ENCODE data around the gene RSPH1.

RSPH1 gene

GRCh38 chr21:42544544-42544943 lies 48.5 kb upstream of the RSPH1 start:
- H3K9me3 ChIP-seq (ENCODE audit: insufficient read depth, low read depth, low read length): no peaks in the 10 kb centered on the region
- no peak for TF ChIP-seq EZH2phosphoT487 (IDR thresholded peaks at IDR 0.05; ENCODE audit: borderline replicate concordance)
- TF ChIP-seq, protein P1, sequence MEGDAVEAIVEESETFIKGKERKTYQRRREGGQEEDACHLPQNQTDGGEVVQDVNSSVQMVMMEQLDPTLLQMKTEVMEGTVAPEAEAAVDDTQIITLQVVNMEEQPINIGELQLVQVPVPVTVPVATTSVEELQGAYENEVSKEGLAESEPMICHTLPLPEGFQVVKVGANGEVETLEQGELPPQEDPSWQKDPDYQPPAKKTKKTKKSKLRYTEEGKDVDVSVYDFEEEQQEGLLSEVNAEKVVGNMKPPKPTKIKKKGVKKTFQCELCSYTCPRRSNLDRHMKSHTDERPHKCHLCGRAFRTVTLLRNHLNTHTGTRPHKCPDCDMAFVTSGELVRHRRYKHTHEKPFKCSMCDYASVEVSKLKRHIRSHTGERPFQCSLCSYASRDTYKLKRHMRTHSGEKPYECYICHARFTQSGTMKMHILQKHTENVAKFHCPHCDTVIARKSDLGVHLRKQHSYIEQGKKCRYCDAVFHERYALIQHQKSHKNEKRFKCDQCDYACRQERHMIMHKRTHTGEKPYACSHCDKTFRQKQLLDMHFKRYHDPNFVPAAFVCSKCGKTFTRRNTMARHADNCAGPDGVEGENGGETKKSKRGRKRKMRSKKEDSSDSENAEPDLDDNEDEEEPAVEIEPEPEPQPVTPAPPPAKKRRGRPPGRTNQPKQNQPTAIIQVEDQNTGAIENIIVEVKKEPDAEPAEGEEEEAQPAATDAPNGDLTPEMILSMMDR (conservative IDR thresholded peaks at IDR 0.05; ENCODE audit: low read length): no peak
- H2AFZ ChIP-seq (ENCODE audit: low read length): no peak overlapping the region
- H3K79me2 ChIP-seq (ENCODE audit: insufficient read depth, low read length): no peaks in the 10 kb centered on the region
- H3F3A ChIP-seq (ENCODE audit: low read depth): no peaks in the 10 kb centered on the region
- no peaks in the 10 kb centered on the region for H3K27me3 ChIP-seq (ENCODE audit: insufficient read depth, low read length, poor library complexity, severe bottlenecking)
- H3K9me2 ChIP-seq (replicated peaks; ENCODE audit: low read depth, low read length): no peaks in the 10 kb centered on the region
- H3K4me3 ChIP-seq (ENCODE audit: low read length, poor library complexity, severe bottlenecking): no peak overlapping the region
- peaks cover 98% of the 10 kb centered on the region; the same call in 1 of the 2 replicates for H3K36me3 ChIP-seq (ENCODE audit: insufficient read depth, low read length)
- H3K4me2 ChIP-seq (ENCODE audit: low read depth, low read length, poor library complexity, severe bottlenecking): no peak overlapping the region
- H4K20me1 ChIP-seq (ENCODE audit: insufficient read depth, low read length, poor library complexity, severe bottlenecking): peaks cover 2% of the 10 kb centered on the region
- H3K9ac ChIP-seq (ENCODE audit: low read depth, low read length, poor library complexity, severe bottlenecking): no peak overlapping the region
- H3K4me1 ChIP-seq (ENCODE audit: insufficient read depth, low read length, poor library complexity, severe bottlenecking): no peaks in the 10 kb centered on the region

GRCh38 chr21:42543106-42543847 lies 47.3 kb upstream of the RSPH1 start:
- Histone ChIP-seq H3K4me1 (ENCODE audit: insufficient read depth, low read length, poor library complexity, severe bottlenecking) (no peaks in the 10 kb centered on the region), H3K4me2 (ENCODE audit: low read depth, low read length, poor library complexity, severe bottlenecking) (no peak overlapping the region), H3K79me2 (ENCODE audit: insufficient read depth, low read length) (no peaks in the 10 kb centered on the region), H3K4me3 (ENCODE audit: low read length, poor library complexity, severe bottlenecking) (no peak overlapping the region), H3K9me2 (replicated peaks; ENCODE audit: low read depth, low read length) (no peaks in the 10 kb centered on the region), H3K9me3 (ENCODE audit: insufficient read depth, low read depth, low read length) (no peaks in the 10 kb centered on the region), H3K9ac (ENCODE audit: low read depth, low read length, poor library complexity, severe bottlenecking) (no peak overlapping the region), H3F3A (ENCODE audit: low read depth) (no peaks in the 10 kb centered on the region), H3K27me3 (ENCODE audit: insufficient read depth, low read length, poor library complexity, severe bottlenecking) (no peaks in the 10 kb centered on the region), H3K36me3 (ENCODE audit: insufficient read depth, low read length) (peaks cover 98% of the 10 kb centered on the region; the same call in 1 of the 2 replicates), H2AFZ (ENCODE audit: low read length) (no peak overlapping the region), H4K20me1 (ENCODE audit: insufficient read depth, low read length, poor library complexity, severe bottlenecking) (peaks cover 3% of the 10 kb centered on the region)
- TF ChIP-seq, protein P1 (conservative IDR thresholded peaks at IDR 0.05; ENCODE audit: low read length): no peak
- no peak for TF ChIP-seq EZH2phosphoT487 (IDR thresholded peaks at IDR 0.05; ENCODE audit: borderline replicate concordance)

DNA sequence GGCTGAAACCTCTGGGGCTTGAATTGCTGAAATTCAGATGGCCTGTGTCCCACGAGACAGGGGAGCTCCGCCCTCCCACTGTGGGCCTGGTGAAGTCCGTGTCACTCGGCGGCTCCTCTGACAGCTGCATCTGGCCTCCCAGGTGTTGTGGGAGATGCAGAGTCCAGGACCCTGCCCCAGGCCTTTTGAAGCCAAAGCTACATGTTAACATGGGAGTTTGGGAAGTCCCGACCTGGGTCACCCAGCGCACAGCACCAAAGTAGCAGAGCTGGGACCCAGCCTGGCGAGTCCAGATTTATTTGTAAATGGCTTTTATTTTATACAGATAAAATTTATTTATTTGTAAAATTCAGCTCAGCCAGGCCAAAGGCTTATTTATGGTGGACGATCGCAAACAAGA lies 46.6 kb upstream of the RSPH1 start:
- H3K79me2 ChIP-seq (ENCODE audit: insufficient read depth, low read length): peaks cover 4% of the 10 kb centered on the region; the same call in 1 of the 2 replicates
- peaks cover 3% of the 10 kb centered on the region for H4K20me1 ChIP-seq (ENCODE audit: insufficient read depth, low read length, poor library complexity, severe bottlenecking)
- peaks cover 98% of the 10 kb centered on the region; the same call in 1 of the 2 replicates for H3K36me3 ChIP-seq (ENCODE audit: insufficient read depth, low read length)
- H3K9me2 ChIP-seq (replicated peaks; ENCODE audit: low read depth, low read length): no peaks in the 10 kb centered on the region
- H3K27me3 ChIP-seq (ENCODE audit: insufficient read depth, low read length, poor library complexity, severe bottlenecking): no peaks in the 10 kb centered on the region
- no peaks in the 10 kb centered on the region for H3F3A ChIP-seq (ENCODE audit: low read depth)
- no peaks in the 10 kb centered on the region for H3K4me1 ChIP-seq (ENCODE audit: insufficient read depth, low read length, poor library complexity, severe bottlenecking)
- no peak overlapping the region for H3K4me2 ChIP-seq (ENCODE audit: low read depth, low read length, poor library complexity, severe bottlenecking)
- H3K9ac ChIP-seq (ENCODE audit: low read depth, low read length, poor library complexity, severe bottlenecking): no peak overlapping the region
- TF ChIP-seq, protein P1 (conservative IDR thresholded peaks at IDR 0.05; ENCODE audit: low read length): no peak
- TF ChIP-seq EZH2phosphoT487 (IDR thresholded peaks at IDR 0.05; ENCODE audit: borderline replicate concordance): no peak
- H3K9me3 ChIP-seq (ENCODE audit: insufficient read depth, low read depth, low read length): no peaks in the 10 kb centered on the region
- H3K4me3 ChIP-seq (ENCODE audit: low read length, poor library complexity, severe bottlenecking): no peak overlapping the region
- H2AFZ ChIP-seq (ENCODE audit: low read length): no peak overlapping the region
